HepG2 (cell line): ENCODE results near the gene KRT27. TPM values are rescaled to one million over a fixed set of nuclear protein-coding genes. Genes with fewer than 3 reads are reported as not detected.
A peak's percentile ranks its signal among the peaks of the same experiment; 100 is the strongest.

Experiments used
- ATAC-seq: fragments of 200-7000 bp; cut with Tn5 transposase; 3 replicates; pipeline ENCODE4 v1.9.1; 2020; ENCODE audit warnings: mild to moderate bottlenecking, moderate library complexity
- BruUV-seq: library from RNA; stranded (reverse); fragments of 400-500 nt; replicated peaks from 2 replicates; lab custom pipeline; 2021; lab: Mats Ljungman, UMichigan
- CTCF ChIA-PET: fragments of 300-600 bp; formaldehyde crosslinking; extraction: SDS; loops from one replicate; lab custom pipeline; 2021; ENCODE audit warnings: low total read pairs, inconsistent platforms, low intra/inter-chr PET ratio; lab: Yijun Ruan, JAX
- POLR2A ChIA-PET: fragments of 350-600 bp; sonication (Branson Sonifier 250); formaldehyde crosslinking; loops from one replicate; lab custom pipeline; 2020; ENCODE audit warnings: antibody characterized with exemption, inconsistent platforms; lab: Yijun Ruan, JAX
- DNase-seq: peaks from one replicate; pipeline ENCODE4 v3.0.0-alpha.2; 2015; ENCODE audit warnings: low spot score
- FAIRE-seq: peaks from 3 replicates; lab custom pipeline; 2011; peaks lifted over from hg19 to GRCh38; lab: Jason Lieb, UNC
- H2AFZ ChIP-seq: one replicate; pipeline ENCODE4 v1.6.1; 2011; ENCODE audit warnings: low read length, inconsistent platforms
- H3K27ac ChIP-seq: fragments of 300-600 bp; 3 replicates; pipeline ENCODE4 v1.8.0; 2011; ENCODE audit warnings: mixed run types, mild to moderate bottlenecking, mixed read lengths, low read length, inconsistent platforms; ENCODE audit not compliant: insufficient read depth; ENCODE audit errors: extremely low read length
- H3K27me3 ChIP-seq, 2 experiments: fragments of 200-600 bp in 1 of 2; 2 replicates in 1 of 2; 3 replicates in 1 of 2; pipeline versions ENCODE4 v1.6.0 to v1.8.0; 2011; ENCODE audit warnings: low read length in 2 of 2, mild to moderate bottlenecking in 2 of 2, moderate library complexity in 2 of 2, inconsistent platforms in 1 of 2; ENCODE audit not compliant: insufficient read depth in 2 of 2, control insufficient read depth in 1 of 2
- H3K36me3 ChIP-seq, 2 experiments: fragments of 200-600 bp in 1 of 2; replicated peaks in 1 of 2; 2 replicates in 1 of 2; 3 replicates in 1 of 2; pipeline versions ENCODE4 v1.5.1 to v1.8.0; 2011; ENCODE audit warnings: low read length in 2 of 2, inconsistent platforms in 1 of 2; ENCODE audit not compliant: insufficient read depth in 2 of 2, control insufficient read depth in 1 of 2
- H3K4me1 ChIP-seq: 2 replicates; pipeline ENCODE4 v1.5.1; 2012; ENCODE audit warnings: low read length, inconsistent platforms; ENCODE audit not compliant: insufficient read depth
- H3K4me2 ChIP-seq: 2 replicates; pipeline ENCODE4 v1.6.0; 2011; ENCODE audit warnings: low read depth, low read length, inconsistent platforms
- H3K4me3 ChIP-seq, 3 experiments: fragments of 200-600 bp in 1 of 3; sonication (generic), shearing (Covaris generic) in 1 of 3; replicated peaks in 1 of 3; 2 replicates each; pipeline ENCODE4 v1.5.1; 2011 to 2016; ENCODE audit warnings: low read length in 3 of 3, inconsistent platforms in 2 of 3, low read depth in 2 of 3, mild to moderate bottlenecking in 2 of 3, control low read depth in 1 of 3, mixed read lengths in 1 of 3; ENCODE audit not compliant: insufficient read depth in 1 of 3
- H3K79me2 ChIP-seq: one replicate; pipeline ENCODE4 v1.6.1; 2011; ENCODE audit warnings: low read length, inconsistent platforms; ENCODE audit not compliant: insufficient read depth
- H3K9ac ChIP-seq: 2 replicates; pipeline ENCODE4 v1.6.0; 2011; ENCODE audit warnings: mild to moderate bottlenecking, low read depth, low read length, inconsistent platforms; ENCODE audit not compliant: insufficient read depth
- H3K9me3 ChIP-seq: 2 replicates; pipeline ENCODE4 v1.5.1; 2012; ENCODE audit warnings: mild to moderate bottlenecking, low read length
- H4K20me1 ChIP-seq: 2 replicates; pipeline ENCODE4 v1.6.0; 2011; ENCODE audit warnings: inconsistent platforms, mild to moderate bottlenecking, low read length, moderate library complexity; ENCODE audit not compliant: insufficient read depth
- MIER2 ChIP-seq: IDR thresholded peaks from 2 replicates; pipeline ENCODE4 v1.6.1; 2016; ENCODE audit warnings: missing biosample characterization, missing genetic modification reagents
- MLX ChIP-seq: IDR thresholded peaks from 2 replicates; pipeline ENCODE4 v1.6.1; 2016
- NR1H2 ChIP-seq: sonication (generic); formaldehyde crosslinking; IDR thresholded peaks from 2 replicates; pipeline ENCODE4 v1.8.1; 2022; ENCODE audit warnings: low read depth, missing genetic modification reagents, borderline replicate concordance
- PITX1 ChIP-seq: sonication (generic); formaldehyde crosslinking; IDR thresholded peaks from 2 replicates; pipeline ENCODE4 v1.5.1; 2020; ENCODE audit warnings: mild to moderate bottlenecking, missing genetic modification reagents
- REST ChIP-seq, 2 experiments: IDR thresholded peaks; 2 replicates each; pipeline ENCODE4 v1.6.1; 2011 to 2012; ENCODE audit warnings: low read length in 2 of 2, borderline replicate concordance in 1 of 2, low read depth in 1 of 2, mild to moderate bottlenecking in 1 of 2, moderate library complexity in 1 of 2
- ZFP90 ChIP-seq: sonication (generic); formaldehyde crosslinking; IDR thresholded peaks from 2 replicates; pipeline ENCODE4 v1.8.0; 2022; ENCODE audit warnings: missing genetic modification reagents, mild to moderate bottlenecking, inconsistent platforms, borderline replicate concordance
- ZKSCAN5 ChIP-seq: sonication (generic); formaldehyde crosslinking; IDR thresholded peaks from 2 replicates; pipeline ENCODE4 v1.5.1; 2020; ENCODE audit warnings: mild to moderate bottlenecking, missing genetic modification reagents
- ZNF101 ChIP-seq: sonication (generic); formaldehyde crosslinking; IDR thresholded peaks from 2 replicates; pipeline ENCODE4 v1.4.0; 2020; ENCODE audit warnings: mild to moderate bottlenecking, low read depth, missing genetic modification reagents, borderline replicate concordance
- ZNF205 ChIP-seq: IDR thresholded peaks from 2 replicates; pipeline ENCODE4 v1.6.1; 2018; ENCODE audit warnings: missing biosample characterization, missing genetic modification reagents
- ZNF556 ChIP-seq: sonication (generic); formaldehyde crosslinking; IDR thresholded peaks from 2 replicates; pipeline ENCODE4 v1.4.0; 2020; ENCODE audit warnings: mild to moderate bottlenecking, missing genetic modification reagents, borderline replicate concordance
- WGBS: methylation state at CpG from one replicate; pipeline ENCODE4 v1.1.6; 2017; ENCODE audit warnings: low lambda C conversion rate; 5-methylcytosine and 5-hydroxymethylcytosine counted together
- in situ Hi-C: cut with HindIII; loops from 2 replicates; pipeline ENCODE4 v1.10.0; 2017; ENCODE audit warnings: low pct_unique_long_range_greater_than_20kb; ENCODE audit not compliant: extremely low pct_ligation_motif_present
- intact Hi-C: fragments of 100-400 bp; cut with micrococcal nuclease; formaldehyde crosslinking; loops from one replicate; pipeline ENCODE4 v1.10.0; 2022; ENCODE audit not compliant: unreplicated experiment
- polyA plus RNA-seq, 8 experiments: library from polyadenylated mRNA; depleted of rRNA in 3 of 8; stranded (reverse) in 7 of 8; unstranded in 1 of 8; fragments of >200 nt; fragmentation: Illumina TruSeq in 4 of 8; extraction: Trizol in 4 of 8; gene quantifications; 2 replicates each; pipeline versions ENCODE4 v1.2.1 to v1.2.3, GENCODE V29; 2011 to 2016; ENCODE audit warnings: low read depth in 4 of 8, missing spikeins in 1 of 8, mixed read lengths in 1 of 8; ENCODE audit not compliant: insufficient read depth in 1 of 8
- total RNA-seq, 5 experiments: library from RNA; depleted of rRNA; stranded (reverse); fragments of >200 nt; fragmentation: Illumina TruSeq; extraction: Trizol; gene quantifications; 2 replicates each; pipeline ENCODE4 v1.2.3, GENCODE V29; 2016; ENCODE audit warnings: low read depth in 1 of 5

Gene KRT27
- total and polyA plus RNA-seq, 2 of the 13 experiments (the other 11 are each of a cell fraction or from before 2014, with no cell fraction given) = not detected

GRCh38 chr17:40809721-40810421, 27.5 kb upstream of the KRT27 start:
- Histone ChIP-seq H3K4me3 (no peak overlapping the region), H3K79me2 (no peaks in the 10 kb centered on the region), H2AFZ (no peak overlapping the region), H3K36me3 (no peaks in the 10 kb centered on the region), H3K4me2 (no peak overlapping the region), H3K9ac (no peak overlapping the region), H4K20me1 (no peaks in the 10 kb centered on the region), H3K9me3 (no peaks in the 10 kb centered on the region), H3K27ac (no peak overlapping the region), H3K4me1 (no peaks in the 10 kb centered on the region), H3K27me3 (peaks cover 0 to 11% of the 10 kb centered on the region in 2 experiments; a peak in 3 of 5 replicates)
- WGBS = 79% methylated on average over 2 of the region's 2 CpGs
- TF ChIP-seq ZKSCAN5 (CRISPR knock-in tag) = no peak
- TF ChIP-seq NR1H2 = no peak
- TF ChIP-seq ZNF556 (CRISPR knock-in tag) = no peak
- no peak for TF ChIP-seq MLX (CRISPR knock-in tag)
- no peak for TF ChIP-seq ZNF205
- TF ChIP-seq ZFP90 (CRISPR knock-in tag) = no peak
- no peak for ATAC-seq
- intact Hi-C loops = no loop called here
- in situ Hi-C loops = no loop called here
- FAIRE-seq = no peak
- CTCF ChIA-PET = no interaction called here
- DNase-seq = no peak
- no TSS peak for BruUV-seq
- POLR2A ChIA-PET = no interaction called here

- no peak for ATAC-seq
- POLR2A ChIA-PET = no interaction called here
- Histone ChIP-seq H3K27ac (no peak overlapping the region), H4K20me1 (no peaks in the 10 kb centered on the region), H3K36me3 (no peaks in the 10 kb centered on the region), H2AFZ (no peak overlapping the region), H3K4me1 (peaks cover 6% of the 10 kb centered on the region), H3K79me2 (no peaks in the 10 kb centered on the region), H3K9me3 (no peaks in the 10 kb centered on the region), H3K9ac (no peak overlapping the region), H3K27me3 (peaks cover 0 to 11% of the 10 kb centered on the region in 2 experiments; a peak in 3 of 5 replicates), H3K4me2 (no peak overlapping the region), H3K4me3 (no peak overlapping the region)
- CTCF ChIA-PET = no interaction called here
- DNase-seq = no peak
- FAIRE-seq = no peak
- intact Hi-C loops = no loop called here
- no peak for TF ChIP-seq ZNF101
- TF ChIP-seq PITX1 = no peak
- 0 out of 2 replicates have a peak, but pooled peaks have one; percentile 35 for TF ChIP-seq MIER2 (CRISPR knock-in tag)
- TF ChIP-seq REST (IDR thresholded peaks at IDR 0.05; ENCODE audit: borderline replicate concordance in 1 of 2, low read depth in 1 of 2, low read length in 2 of 2) = peak in 1 of 2 experiments; percentile 83; a peak in 3 of 4 replicates
- in situ Hi-C loops = no loop called here
- no TSS peak for BruUV-seq
- WGBS = 46% methylated on average over 3 of the region's 3 CpGs
Measured at GRCh38 chr17:40806131-40806530, 23.8 kb upstream of the KRT27 start.
